ENCODE measurements around the gene BID.

The BID gene

GRCh38 chr22:17783312-17783711, 9.0 kb upstream of the BID start:
- no peak for DNase-seq (ENCODE audit: low read depth in 1 of 2, low spot score in 1 of 2)
- Histone ChIP-seq H3K4me3 (replicated peaks; ENCODE audit: insufficient read depth, low read length) (no peak overlapping the region), H3K27ac (replicated peaks) (no peak overlapping the region), H3K27me3 (ENCODE audit: insufficient read depth, poor library complexity, severe bottlenecking) (no peaks in the 10 kb centered on the region)
- TF ChIP-seq SPI1 (IDR thresholded peaks at IDR 0.05; ENCODE audit: borderline replicate concordance, low read depth) (no peak), GABPA (IDR thresholded peaks at IDR 0.05; ENCODE audit: low read depth) (no peak), POLR2AphosphoS5 (IDR thresholded peaks at IDR 0.05; ENCODE audit: low read depth) (no peak), CTCF (IDR thresholded peaks at IDR 0.05; ENCODE audit: insufficient read depth, low read length) (no peak), REST (IDR thresholded peaks at IDR 0.05; ENCODE audit: insufficient replicate concordance, low read depth) (no peak)

GRCh38 chr22:17782621-17783020, 8.4 kb upstream of the BID start:
- Histone ChIP-seq H3K4me3 (replicated peaks; ENCODE audit: insufficient read depth, low read length) (no peak overlapping the region), H3K27me3 (ENCODE audit: insufficient read depth, poor library complexity, severe bottlenecking) (no peaks in the 10 kb centered on the region), H3K27ac (replicated peaks) (no peak overlapping the region)
- DNase-seq (ENCODE audit: low read depth in 1 of 2, low spot score in 1 of 2): no peak
- TF ChIP-seq SPI1 (IDR thresholded peaks at IDR 0.05; ENCODE audit: borderline replicate concordance, low read depth) (no peak), GABPA (IDR thresholded peaks at IDR 0.05; ENCODE audit: low read depth) (no peak), REST (IDR thresholded peaks at IDR 0.05; ENCODE audit: insufficient replicate concordance, low read depth) (no peak), POLR2AphosphoS5 (IDR thresholded peaks at IDR 0.05; ENCODE audit: low read depth) (no peak), CTCF (IDR thresholded peaks at IDR 0.05; ENCODE audit: insufficient read depth, low read length) (no peak)

- no peak for TF ChIP-seq REST (IDR thresholded peaks at IDR 0.05; ENCODE audit: insufficient replicate concordance, low read depth)
- TF ChIP-seq POLR2AphosphoS5 (IDR thresholded peaks at IDR 0.05; ENCODE audit: low read depth): no peak
- TF ChIP-seq GABPA (IDR thresholded peaks at IDR 0.05; ENCODE audit: low read depth): no peak
- no peak for TF ChIP-seq CTCF (IDR thresholded peaks at IDR 0.05; ENCODE audit: insufficient read depth, low read length)
- no peak for TF ChIP-seq SPI1 (IDR thresholded peaks at IDR 0.05; ENCODE audit: borderline replicate concordance, low read depth)
- H3K4me3 ChIP-seq (replicated peaks; ENCODE audit: insufficient read depth, low read length): no peak overlapping the region
- no peak for DNase-seq (ENCODE audit: low read depth in 1 of 2, low spot score in 1 of 2)
- H3K27me3 ChIP-seq (ENCODE audit: insufficient read depth, poor library complexity, severe bottlenecking): no peaks in the 10 kb centered on the region
- H3K27ac ChIP-seq (replicated peaks): no peak overlapping the region; the same call in 1 of the 2 replicates
Measured at GRCh38 chr22:17782158-17782557, 7.9 kb upstream of the BID start.
